ENCODE data around the gene GLRX3. TPM values are rescaled to one million over a fixed set of nuclear protein-coding genes. Genes with fewer than 3 reads are reported as not detected.

The GLRX3 gene
- polyA plus RNA-seq, 1 of the 3 experiments (the other 2 are of a cell fraction): 93.8 TPM

- TF ChIP-seq RFX5 (IDR thresholded peaks at IDR 0.05; ENCODE audit: low read length): no peak
- WGBS (ENCODE audit: low lambda C conversion rate): 54% methylated on average over 3 of the region's 3 CpGs
- no peak overlapping the region for H2AFZ ChIP-seq (ENCODE audit: low read depth)
- no peak overlapping the region for H3K27ac ChIP-seq (ENCODE audit: low read depth in 2 of 2, low read length in 1 of 2)
- DNase-seq: no peak
- no peaks in the 10 kb centered on the region for H3K79me2 ChIP-seq (ENCODE audit: insufficient read depth)
- H3K4me2 ChIP-seq: no peak overlapping the region
- POLR2A ChIA-PET: no interaction called here
- no peak overlapping the region for H3K9ac ChIP-seq
- no peaks in the 10 kb centered on the region for H3K9me2 ChIP-seq
- no peaks in the 10 kb centered on the region for H3K36me3 ChIP-seq (replicated peaks in 1 of 2; ENCODE audit: control insufficient read depth in 1 of 2, insufficient read depth in 2 of 2, low read length in 1 of 2)
- H4K20me1 ChIP-seq (ENCODE audit: insufficient read depth): no peaks in the 10 kb centered on the region
- H3K9me3 ChIP-seq: no peaks in the 10 kb centered on the region
- CTCF ChIA-PET: no interaction called here
- no peak overlapping the region for H3K4me3 ChIP-seq (ENCODE audit: low read depth in 2 of 2, low read length in 1 of 2)
- no peaks in the 10 kb centered on the region for H3F3A ChIP-seq (replicated peaks; ENCODE audit: insufficient read depth)
- H3K27me3 ChIP-seq (ENCODE audit: insufficient read depth): no peaks in the 10 kb centered on the region
- H3K4me1 ChIP-seq (ENCODE audit: control insufficient read depth in 1 of 2, insufficient read depth in 2 of 2, low read depth in 1 of 2, low read length in 1 of 2): no peaks in the 10 kb centered on the region; a peak in 1 of 4 replicates
Measured at GRCh38 chr10:130207205-130207604, 71.0 kb downstream of the GLRX3 start.

GRCh38 chr10:130208807-130209206 is 72.6 kb downstream of the GLRX3 start:
- TF ChIP-seq TEAD4 (IDR thresholded peaks at IDR 0.05; ENCODE audit: borderline replicate concordance, insufficient read depth) (no peak), MXI1 (IDR thresholded peaks at IDR 0.05; ENCODE audit: low read depth, low read length) (no peak)
- H3K4me2 ChIP-seq: no peak overlapping the region
- H2AFZ ChIP-seq (ENCODE audit: low read depth): no peak overlapping the region
- H4K20me1 ChIP-seq (ENCODE audit: insufficient read depth): no peaks in the 10 kb centered on the region
- H3K9me3 ChIP-seq: no peaks in the 10 kb centered on the region
- no peaks in the 10 kb centered on the region for H3K9me2 ChIP-seq
- no peaks in the 10 kb centered on the region for H3K79me2 ChIP-seq (ENCODE audit: insufficient read depth)
- no peak overlapping the region for H3K9ac ChIP-seq
- ChIA-PET CTCF (interaction anchor here (1.4 kb wide), 1 partner anchor 19 kb away, joined by 5 read pairs; no protein-coding TSS in a partner anchor), POLR2A (no interaction called here)
- H3K27me3 ChIP-seq (ENCODE audit: insufficient read depth): no peaks in the 10 kb centered on the region
- WGBS (ENCODE audit: low lambda C conversion rate): 13% methylated on average over 3 of the region's 3 CpGs
- peaks cover 0 to 11% of the 10 kb centered on the region in 2 experiments; a peak in 1 of 4 replicates for H3K4me1 ChIP-seq (ENCODE audit: control insufficient read depth in 1 of 2, insufficient read depth in 2 of 2, low read depth in 1 of 2, low read length in 1 of 2)
- H3K36me3 ChIP-seq (replicated peaks in 1 of 2; ENCODE audit: control insufficient read depth in 1 of 2, insufficient read depth in 2 of 2, low read length in 1 of 2): no peaks in the 10 kb centered on the region
- no peaks in the 10 kb centered on the region for H3F3A ChIP-seq (replicated peaks; ENCODE audit: insufficient read depth)
- H3K27ac ChIP-seq (ENCODE audit: low read depth in 2 of 2, low read length in 1 of 2): no peak overlapping the region
- H3K4me3 ChIP-seq (ENCODE audit: low read depth in 2 of 2, low read length in 1 of 2): no peak overlapping the region
- DNase-seq: no peak

- POLR2A ChIA-PET: no interaction called here
- TF ChIP-seq EP300 (IDR thresholded peaks at IDR 0.05; ENCODE audit: borderline replicate concordance in 1 of 2, low read depth in 1 of 2, low read length in 1 of 2): peak in 1 of 2 experiments; percentile 11; a peak in 1 of 4 replicates
- TF ChIP-seq MEF2A (IDR thresholded peaks at IDR 0.05; ENCODE audit: borderline replicate concordance, low read depth): no peak
- TF ChIP-seq ZBTB33 (IDR thresholded peaks at IDR 0.05; ENCODE audit: borderline replicate concordance, low read depth): no peak
- CTCF ChIA-PET: no interaction called here
Measured at GRCh38 chr10:130212746-130213145, 76.6 kb downstream of the GLRX3 start.

More at GRCh38 chr10:130212746-130213145, 76.6 kb downstream of the GLRX3 start:
- Histone ChIP-seq H3K9me2 (no peaks in the 10 kb centered on the region), H3K27me3 (ENCODE audit: insufficient read depth) (no peaks in the 10 kb centered on the region), H3K4me1 (ENCODE audit: control insufficient read depth in 1 of 2, insufficient read depth in 2 of 2, low read depth in 1 of 2, low read length in 1 of 2) (peaks cover 0 to 11% of the 10 kb centered on the region in 2 experiments; a peak in 1 of 4 replicates), H3K4me2 (no peak overlapping the region), H3K27ac (ENCODE audit: low read depth in 2 of 2, low read length in 1 of 2) (no peak overlapping the region; a peak in 1 of 4 replicates), H3K9me3 (no peaks in the 10 kb centered on the region), H3K4me3 (ENCODE audit: low read depth in 2 of 2, low read length in 1 of 2) (no peak overlapping the region), H2AFZ (ENCODE audit: low read depth) (no peak overlapping the region), H4K20me1 (ENCODE audit: insufficient read depth) (no peaks in the 10 kb centered on the region), H3F3A (replicated peaks; ENCODE audit: insufficient read depth) (no peaks in the 10 kb centered on the region), H3K36me3 (replicated peaks in 1 of 2; ENCODE audit: control insufficient read depth in 1 of 2, insufficient read depth in 2 of 2, low read length in 1 of 2) (no peaks in the 10 kb centered on the region), H3K9ac (no peak overlapping the region), H3K79me2 (ENCODE audit: insufficient read depth) (no peaks in the 10 kb centered on the region)
- DNase-seq: peak; percentile 67
- WGBS (ENCODE audit: low lambda C conversion rate): 21% methylated on average over 3 of the region's 4 CpGs
